ENCODE results near the gene SH3BGRL2. TPM values are rescaled to one million over a fixed set of nuclear protein-coding genes. Genes with fewer than 3 reads are reported as not detected.

SH3BGRL2 gene
- total and polyA plus RNA-seq, 4 donors: 23.8 to 71.3 (median 34.3) TPM

DNA sequence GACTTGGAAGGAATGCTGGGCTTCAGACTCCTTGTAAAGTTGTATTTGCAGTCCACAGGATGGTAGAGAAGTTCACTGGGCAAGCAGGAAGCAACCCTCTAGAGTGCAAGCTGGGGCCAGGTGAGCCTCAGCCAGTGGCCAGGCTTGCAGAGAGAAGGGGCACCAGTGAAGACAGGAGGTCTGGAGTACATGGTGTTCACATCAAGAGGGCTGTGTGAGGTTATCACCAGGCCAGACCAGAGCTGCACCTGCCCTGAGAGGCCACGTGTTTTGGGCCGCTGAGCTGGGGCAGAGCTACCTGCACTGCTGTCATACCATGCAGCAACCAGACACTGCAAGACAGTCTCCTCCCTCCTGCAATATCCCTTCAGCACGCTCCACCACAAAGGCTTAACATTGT, 79.0 kb downstream of the SH3BGRL2 start:
- no peaks in the 10 kb centered on the region for H3K27me3 ChIP-seq (ENCODE audit: control insufficient read depth in 4 of 4, insufficient read depth in 4 of 4, low read length in 3 of 4)
- H3K36me3 ChIP-seq (ENCODE audit: control insufficient read depth in 4 of 4, insufficient read depth in 3 of 4, low read depth in 1 of 4, low read length in 3 of 4): no peaks in the 10 kb centered on the region
- H3K27ac ChIP-seq (ENCODE audit: low read depth in 1 of 2, low read length in 2 of 2): no peak overlapping the region
- TF ChIP-seq HNF4A (conservative IDR thresholded peaks at IDR 0.05) (no peak), GABPA (IDR thresholded peaks at IDR 0.05 in 1 of 2, conservative IDR thresholded peaks at IDR 0.05 in 1 of 2) (no peak), FOXA1 (IDR thresholded peaks at IDR 0.05) (no peak), RAD21 (IDR thresholded peaks at IDR 0.05) (no peak), FOXA2 (IDR thresholded peaks at IDR 0.05) (no peak), TAF1 (conservative IDR thresholded peaks at IDR 0.05) (no peak), RXRA (IDR thresholded peaks at IDR 0.05) (no peak), NR2F2 (IDR thresholded peaks at IDR 0.05) (no peak), SP1 (IDR thresholded peaks at IDR 0.05) (no peak), YY1 (IDR thresholded peaks at IDR 0.05) (no peak), EGR1 (IDR thresholded peaks at IDR 0.05; ENCODE audit: low read depth in 2 of 2) (no peak), JUND (IDR thresholded peaks at IDR 0.05) (no peak), HNF4G (IDR thresholded peaks at IDR 0.05) (no peak)
- TF ChIP-seq, protein P1, sequence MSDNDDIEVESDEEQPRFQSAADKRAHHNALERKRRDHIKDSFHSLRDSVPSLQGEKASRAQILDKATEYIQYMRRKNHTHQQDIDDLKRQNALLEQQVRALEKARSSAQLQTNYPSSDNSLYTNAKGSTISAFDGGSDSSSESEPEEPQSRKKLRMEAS (IDR thresholded peaks at IDR 0.05): no peak
- TF ChIP-seq, protein P2, sequence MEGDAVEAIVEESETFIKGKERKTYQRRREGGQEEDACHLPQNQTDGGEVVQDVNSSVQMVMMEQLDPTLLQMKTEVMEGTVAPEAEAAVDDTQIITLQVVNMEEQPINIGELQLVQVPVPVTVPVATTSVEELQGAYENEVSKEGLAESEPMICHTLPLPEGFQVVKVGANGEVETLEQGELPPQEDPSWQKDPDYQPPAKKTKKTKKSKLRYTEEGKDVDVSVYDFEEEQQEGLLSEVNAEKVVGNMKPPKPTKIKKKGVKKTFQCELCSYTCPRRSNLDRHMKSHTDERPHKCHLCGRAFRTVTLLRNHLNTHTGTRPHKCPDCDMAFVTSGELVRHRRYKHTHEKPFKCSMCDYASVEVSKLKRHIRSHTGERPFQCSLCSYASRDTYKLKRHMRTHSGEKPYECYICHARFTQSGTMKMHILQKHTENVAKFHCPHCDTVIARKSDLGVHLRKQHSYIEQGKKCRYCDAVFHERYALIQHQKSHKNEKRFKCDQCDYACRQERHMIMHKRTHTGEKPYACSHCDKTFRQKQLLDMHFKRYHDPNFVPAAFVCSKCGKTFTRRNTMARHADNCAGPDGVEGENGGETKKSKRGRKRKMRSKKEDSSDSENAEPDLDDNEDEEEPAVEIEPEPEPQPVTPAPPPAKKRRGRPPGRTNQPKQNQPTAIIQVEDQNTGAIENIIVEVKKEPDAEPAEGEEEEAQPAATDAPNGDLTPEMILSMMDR (IDR thresholded peaks at IDR 0.05; ENCODE audit: low read depth, low read length, missing input control): no peak
- TF ChIP-seq, protein P3, sequence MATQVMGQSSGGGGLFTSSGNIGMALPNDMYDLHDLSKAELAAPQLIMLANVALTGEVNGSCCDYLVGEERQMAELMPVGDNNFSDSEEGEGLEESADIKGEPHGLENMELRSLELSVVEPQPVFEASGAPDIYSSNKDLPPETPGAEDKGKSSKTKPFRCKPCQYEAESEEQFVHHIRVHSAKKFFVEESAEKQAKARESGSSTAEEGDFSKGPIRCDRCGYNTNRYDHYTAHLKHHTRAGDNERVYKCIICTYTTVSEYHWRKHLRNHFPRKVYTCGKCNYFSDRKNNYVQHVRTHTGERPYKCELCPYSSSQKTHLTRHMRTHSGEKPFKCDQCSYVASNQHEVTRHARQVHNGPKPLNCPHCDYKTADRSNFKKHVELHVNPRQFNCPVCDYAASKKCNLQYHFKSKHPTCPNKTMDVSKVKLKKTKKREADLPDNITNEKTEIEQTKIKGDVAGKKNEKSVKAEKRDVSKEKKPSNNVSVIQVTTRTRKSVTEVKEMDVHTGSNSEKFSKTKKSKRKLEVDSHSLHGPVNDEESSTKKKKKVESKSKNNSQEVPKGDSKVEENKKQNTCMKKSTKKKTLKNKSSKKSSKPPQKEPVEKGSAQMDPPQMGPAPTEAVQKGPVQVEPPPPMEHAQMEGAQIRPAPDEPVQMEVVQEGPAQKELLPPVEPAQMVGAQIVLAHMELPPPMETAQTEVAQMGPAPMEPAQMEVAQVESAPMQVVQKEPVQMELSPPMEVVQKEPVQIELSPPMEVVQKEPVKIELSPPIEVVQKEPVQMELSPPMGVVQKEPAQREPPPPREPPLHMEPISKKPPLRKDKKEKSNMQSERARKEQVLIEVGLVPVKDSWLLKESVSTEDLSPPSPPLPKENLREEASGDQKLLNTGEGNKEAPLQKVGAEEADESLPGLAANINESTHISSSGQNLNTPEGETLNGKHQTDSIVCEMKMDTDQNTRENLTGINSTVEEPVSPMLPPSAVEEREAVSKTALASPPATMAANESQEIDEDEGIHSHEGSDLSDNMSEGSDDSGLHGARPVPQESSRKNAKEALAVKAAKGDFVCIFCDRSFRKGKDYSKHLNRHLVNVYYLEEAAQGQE (IDR thresholded peaks at IDR 0.05): no peak
- TF ChIP-seq, protein P4, sequence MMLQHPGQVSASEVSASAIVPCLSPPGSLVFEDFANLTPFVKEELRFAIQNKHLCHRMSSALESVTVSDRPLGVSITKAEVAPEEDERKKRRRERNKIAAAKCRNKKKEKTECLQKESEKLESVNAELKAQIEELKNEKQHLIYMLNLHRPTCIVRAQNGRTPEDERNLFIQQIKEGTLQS (IDR thresholded peaks at IDR 0.05): no peak
- TF ChIP-seq, protein P5, sequence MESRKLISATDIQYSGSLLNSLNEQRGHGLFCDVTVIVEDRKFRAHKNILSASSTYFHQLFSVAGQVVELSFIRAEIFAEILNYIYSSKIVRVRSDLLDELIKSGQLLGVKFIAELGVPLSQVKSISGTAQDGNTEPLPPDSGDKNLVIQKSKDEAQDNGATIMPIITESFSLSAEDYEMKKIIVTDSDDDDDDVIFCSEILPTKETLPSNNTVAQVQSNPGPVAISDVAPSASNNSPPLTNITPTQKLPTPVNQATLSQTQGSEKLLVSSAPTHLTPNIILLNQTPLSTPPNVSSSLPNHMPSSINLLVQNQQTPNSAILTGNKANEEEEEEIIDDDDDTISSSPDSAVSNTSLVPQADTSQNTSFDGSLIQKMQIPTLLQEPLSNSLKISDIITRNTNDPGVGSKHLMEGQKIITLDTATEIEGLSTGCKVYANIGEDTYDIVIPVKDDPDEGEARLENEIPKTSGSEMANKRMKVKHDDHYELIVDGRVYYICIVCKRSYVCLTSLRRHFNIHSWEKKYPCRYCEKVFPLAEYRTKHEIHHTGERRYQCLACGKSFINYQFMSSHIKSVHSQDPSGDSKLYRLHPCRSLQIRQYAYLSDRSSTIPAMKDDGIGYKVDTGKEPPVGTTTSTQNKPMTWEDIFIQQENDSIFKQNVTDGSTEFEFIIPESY (IDR thresholded peaks at IDR 0.05): no peak
- no peak overlapping the region for H3K9ac ChIP-seq (ENCODE audit: low read depth in 1 of 2, low read length in 2 of 2)
- WGBS: 62% methylated on average over 3 of the region's 3 CpGs
- DNase-seq (ENCODE audit: low spot score): no peak
- H3K9me3 ChIP-seq (ENCODE audit: control insufficient read depth in 4 of 4, low read length in 3 of 4): no peaks in the 10 kb centered on the region
- peaks cover 0 to 4% (median 0%) of the 10 kb centered on the region in 4 donors for H3K4me1 ChIP-seq (ENCODE audit: control insufficient read depth in 4 of 4, insufficient read depth in 4 of 4, low read length in 3 of 4)
- no peak overlapping the region for H3K4me3 ChIP-seq (ENCODE audit: low read depth in 1 of 3, low read length in 3 of 3)

Measured in liver (tissue), 9 donors.